GM19240 (cell line): ENCODE measurements around the gene TSTD2.

Experiments
- DNase-seq: peaks from one replicate; pipeline ENCODE4 v3.0.0; 2011; ENCODE audit warnings: low spot score; ENCODE audit not compliant: insufficient read length

The TSTD2 gene

GRCh38 chr9:97564291-97565175 is 68.6 kb downstream of the TSTD2 start:
- no peak for DNase-seq

GRCh38 chr9:97563458-97564135 is 69.6 kb downstream of the TSTD2 start:
- no peak for DNase-seq

GRCh38 chr9:97562542-97562941 is 70.6 kb downstream of the TSTD2 start:
- no peak for DNase-seq

- DNase-seq = no peak
These were observed 71.7 kb downstream of the TSTD2 start for GRCh38 chr9:97561501-97561900.

GRCh38 chr9:97560851-97561250 is 72.3 kb downstream of the TSTD2 start:
- no peak for DNase-seq

- no peak for DNase-seq
These were observed 73.0 kb downstream of the TSTD2 start for GRCh38 chr9:97560154-97560553.

- peak; percentile 35 for DNase-seq
These were observed 74.1 kb downstream of the TSTD2 start for GRCh38 chr9:97559111-97559514.

- DNase-seq = no peak
These were observed 74.5 kb downstream of the TSTD2 start for GRCh38 chr9:97558701-97559101.

- no peak for DNase-seq
These were observed 75.5 kb downstream of the TSTD2 start for GRCh38 chr9:97557606-97558095.

GRCh38 chr9:97556721-97557605 is 76.2 kb downstream of the TSTD2 start:
- DNase-seq = no peak

- no peak for DNase-seq
These were observed 77.0 kb downstream of the TSTD2 start for GRCh38 chr9:97556036-97556720.

GRCh38 chr9:97555164-97555563 is 78.0 kb downstream of the TSTD2 start:
- DNase-seq = no peak

- no peak for DNase-seq
These were observed 78.5 kb downstream of the TSTD2 start for GRCh38 chr9:97554566-97555075.

- no peak for DNase-seq
These were observed 79.3 kb downstream of the TSTD2 start for GRCh38 chr9:97553841-97554240.

- DNase-seq = no peak
These were observed 80.0 kb downstream of the TSTD2 start for GRCh38 chr9:97553141-97553540.

- no peak for DNase-seq
These were observed 81.9 kb downstream of the TSTD2 start for GRCh38 chr9:97551308-97551707.

- no peak for DNase-seq
These were observed 82.8 kb downstream of the TSTD2 start for GRCh38 chr9:97550386-97550785.
